Measurements from ENCODE around the gene MIB2.

Gene MIB2

GRCh38 chr1:1621173-1622009, 6.1 kb downstream of the MIB2 start:
- TF ChIP-seq POLR2AphosphoS5 (IDR thresholded peaks at IDR 0.05; ENCODE audit: borderline replicate concordance, low read depth, low read length), result no peak
- TF ChIP-seq EZH2 (IDR thresholded peaks at IDR 0.05), result no peak
- TF ChIP-seq FOXP2 (optimal IDR thresholded peaks at IDR 0.05; ENCODE audit: control extremely low read depth, extremely low read length, insufficient read depth), result no peak
- no peak overlapping the region for H3K27ac ChIP-seq

GRCh38 chr1:1622010-1622787, 6.9 kb downstream of the MIB2 start:
- Histone ChIP-seq H3K9ac (ENCODE audit: insufficient read length) (no peak overlapping the region), H3K9me3 (ENCODE audit: low read depth, low read length) (no peaks in the 10 kb centered on the region)
- DNase-seq (ENCODE audit: low read depth, low spot score), result no peak

More at GRCh38 chr1:1621173-1622009, 6.1 kb downstream of the MIB2 start:
- H3K9ac ChIP-seq (ENCODE audit: insufficient read length), result no peak overlapping the region
- no peak for DNase-seq (ENCODE audit: low read depth, low spot score)
- H3K4me3 ChIP-seq, result no peak overlapping the region
- H3K36me3 ChIP-seq (ENCODE audit: insufficient read depth, low read length), result no peaks in the 10 kb centered on the region
- no peaks in the 10 kb centered on the region for H3K9me3 ChIP-seq (ENCODE audit: low read depth, low read length)

DNA sequence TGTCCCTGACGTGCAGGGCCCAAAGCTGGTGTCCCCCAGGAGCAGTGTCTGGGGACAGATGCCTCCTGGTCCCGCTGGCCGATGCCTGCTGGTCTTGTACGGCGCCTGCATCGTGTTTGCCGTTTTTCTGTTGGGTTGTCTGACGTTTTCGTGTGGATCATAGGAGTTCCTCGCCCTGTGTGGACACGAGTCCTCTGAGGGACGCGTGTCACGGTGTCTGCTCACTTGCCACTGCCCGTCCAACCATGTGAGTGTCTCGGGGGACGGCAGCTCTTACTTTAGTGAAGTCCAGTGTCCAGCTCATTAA, 7.4 kb downstream of the MIB2 start:
- TF ChIP-seq EZH2 (IDR thresholded peaks at IDR 0.05) (no peak), FOXP2 (optimal IDR thresholded peaks at IDR 0.05; ENCODE audit: control extremely low read depth, extremely low read length, insufficient read depth) (no peak), POLR2AphosphoS5 (IDR thresholded peaks at IDR 0.05; ENCODE audit: borderline replicate concordance, low read depth, low read length) (no peak)
- Histone ChIP-seq H3K9me3 (ENCODE audit: low read depth, low read length) (no peaks in the 10 kb centered on the region), H3K27ac (no peak overlapping the region), H3K36me3 (ENCODE audit: insufficient read depth, low read length) (no peaks in the 10 kb centered on the region), H3K9ac (ENCODE audit: insufficient read length) (no peak overlapping the region), H3K4me3 (no peak overlapping the region)
- no peak for DNase-seq (ENCODE audit: low read depth, low spot score)

More at GRCh38 chr1:1622010-1622787, 6.9 kb downstream of the MIB2 start:
- TF ChIP-seq EZH2 (IDR thresholded peaks at IDR 0.05) (no peak), POLR2AphosphoS5 (IDR thresholded peaks at IDR 0.05; ENCODE audit: borderline replicate concordance, low read depth, low read length) (no peak), FOXP2 (optimal IDR thresholded peaks at IDR 0.05; ENCODE audit: control extremely low read depth, extremely low read length, insufficient read depth) (no peak)
- Histone ChIP-seq H3K27ac (no peak overlapping the region), H3K4me3 (no peak overlapping the region), H3K36me3 (ENCODE audit: insufficient read depth, low read length) (no peaks in the 10 kb centered on the region)

DNA sequence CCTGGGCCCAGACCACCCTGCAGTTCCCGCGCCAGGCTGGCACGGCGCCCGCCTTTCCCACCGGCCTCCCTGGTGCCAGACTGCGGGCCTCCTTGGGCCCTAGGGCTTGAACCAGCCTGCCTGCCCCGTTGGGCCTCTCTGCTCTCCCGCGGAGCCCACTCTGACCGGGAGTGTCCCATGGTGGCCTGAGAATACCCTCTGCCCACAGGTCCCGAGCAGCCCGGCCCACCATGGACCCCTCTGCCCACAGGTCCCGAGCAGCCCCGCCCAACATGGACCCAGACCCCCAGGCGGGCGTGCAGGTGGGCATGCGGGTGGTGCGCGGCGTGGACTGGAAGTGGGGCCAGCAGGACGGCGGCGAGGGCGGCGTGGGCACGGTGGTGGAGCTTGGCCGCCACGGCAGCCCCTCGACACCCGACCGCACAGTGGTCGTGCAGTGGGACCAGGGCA, 7.9 kb downstream of the MIB2 start:
- TF ChIP-seq POLR2AphosphoS5 (IDR thresholded peaks at IDR 0.05; ENCODE audit: borderline replicate concordance, low read depth, low read length) (no peak), EZH2 (IDR thresholded peaks at IDR 0.05) (no peak), FOXP2 (optimal IDR thresholded peaks at IDR 0.05; ENCODE audit: control extremely low read depth, extremely low read length, insufficient read depth) (no peak)

DNA sequence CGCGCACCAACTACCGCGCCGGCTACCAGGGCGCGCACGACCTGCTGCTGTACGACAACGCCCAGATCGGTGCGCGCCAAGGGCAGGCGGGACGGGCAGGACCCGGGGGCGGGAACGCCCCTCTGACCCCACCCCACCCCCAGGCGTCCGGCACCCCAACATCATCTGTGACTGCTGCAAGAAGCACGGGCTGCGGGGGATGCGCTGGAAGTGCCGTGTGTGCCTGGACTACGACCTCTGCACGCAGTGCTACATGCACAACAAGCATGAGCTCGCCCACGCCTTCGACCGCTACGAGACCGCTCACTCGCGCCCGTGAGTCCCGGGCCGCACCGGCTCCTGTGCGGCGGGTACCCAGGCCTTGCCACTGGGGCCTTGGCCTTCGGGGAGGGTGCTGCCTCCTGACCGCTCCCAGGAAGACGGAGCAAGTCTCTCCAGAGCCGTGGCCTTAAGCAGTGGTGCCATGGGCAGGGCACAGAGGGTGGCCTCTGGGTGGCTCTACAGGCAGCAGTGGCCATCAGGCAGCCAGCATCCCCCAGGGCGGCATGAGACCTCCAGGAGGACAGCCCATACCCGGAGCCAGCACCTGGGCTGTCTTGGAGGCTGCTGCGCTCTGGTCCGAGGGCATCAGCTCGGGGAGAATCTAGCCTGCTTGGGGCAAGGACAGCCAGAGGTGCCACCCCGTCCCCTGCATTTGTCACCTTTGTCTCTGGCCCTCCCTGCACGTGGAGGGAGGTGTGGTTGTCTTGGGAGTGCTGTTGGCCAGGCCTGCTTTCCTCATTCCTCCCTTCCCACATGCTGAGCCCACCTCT, 8.5 kb downstream of the MIB2 start:
- no peaks in the 10 kb centered on the region for H3K9me3 ChIP-seq (ENCODE audit: low read depth, low read length)
- no peak for DNase-seq (ENCODE audit: low read depth, low spot score)
- H3K9ac ChIP-seq (ENCODE audit: insufficient read length), result no peak overlapping the region
- no peak overlapping the region for H3K4me3 ChIP-seq
- no peak overlapping the region for H3K27ac ChIP-seq
- TF ChIP-seq FOXP2 (optimal IDR thresholded peaks at IDR 0.05; ENCODE audit: control extremely low read depth, extremely low read length, insufficient read depth) (no peak), EZH2 (IDR thresholded peaks at IDR 0.05) (no peak), POLR2AphosphoS5 (IDR thresholded peaks at IDR 0.05; ENCODE audit: borderline replicate concordance, low read depth, low read length) (no peak)
- H3K36me3 ChIP-seq (ENCODE audit: insufficient read depth, low read length), result no peaks in the 10 kb centered on the region

More for the DNA sequence above, 7.9 kb downstream of the MIB2 start:
- H3K36me3 ChIP-seq (ENCODE audit: insufficient read depth, low read length), result no peaks in the 10 kb centered on the region
- no peak overlapping the region for H3K9ac ChIP-seq (ENCODE audit: insufficient read length)
- no peak overlapping the region for H3K4me3 ChIP-seq
- H3K9me3 ChIP-seq (ENCODE audit: low read depth, low read length), result no peaks in the 10 kb centered on the region
- no peak for DNase-seq (ENCODE audit: low read depth, low spot score)
- no peak overlapping the region for H3K27ac ChIP-seq

DNA sequence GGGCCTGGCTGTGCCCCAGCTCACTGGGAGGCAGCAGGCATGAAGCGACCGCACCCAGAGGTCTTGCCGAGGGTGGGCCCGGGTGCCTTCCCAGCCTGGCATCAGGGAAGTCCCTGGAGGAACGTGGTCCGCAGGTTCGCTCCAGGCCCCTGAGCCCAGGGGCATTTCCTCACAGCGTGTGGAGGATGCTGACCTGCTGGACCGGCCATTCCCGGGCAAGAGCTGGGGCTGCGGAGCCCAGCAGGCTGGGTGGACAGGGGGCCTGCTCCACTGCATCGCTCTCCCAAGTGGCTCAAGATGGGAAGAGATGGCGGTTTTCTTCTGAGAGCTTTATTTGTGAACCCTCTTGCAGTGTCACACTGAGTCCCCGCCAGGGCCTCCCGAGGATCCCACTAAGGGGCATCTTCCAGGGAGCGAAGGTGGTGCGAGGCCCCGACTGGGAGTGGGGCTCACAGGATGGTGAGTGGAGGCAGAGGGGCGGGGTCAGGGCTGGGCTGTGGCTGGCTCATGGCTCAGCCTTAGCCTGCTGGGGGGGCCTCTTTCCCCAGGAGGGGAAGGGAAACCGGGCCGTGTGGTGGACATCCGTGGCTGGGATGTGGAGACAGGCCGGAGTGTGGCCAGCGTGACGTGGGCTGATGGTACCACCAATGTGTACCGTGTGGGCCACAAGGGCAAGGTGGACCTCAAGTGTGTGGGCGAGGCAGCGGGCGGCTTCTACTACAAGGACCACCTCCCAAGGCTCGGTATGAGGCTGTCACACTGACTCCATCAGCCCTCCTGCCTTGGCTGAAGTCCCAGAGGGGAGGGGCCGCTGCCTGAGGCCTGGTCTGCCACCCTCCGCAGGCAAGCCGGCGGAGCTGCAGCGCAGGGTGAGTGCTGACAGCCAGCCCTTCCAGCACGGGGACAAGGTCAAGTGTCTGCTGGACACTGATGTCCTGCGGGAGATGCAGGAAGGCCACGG, 9.4 kb downstream of the MIB2 start:
- Histone ChIP-seq H3K27ac (no peak overlapping the region), H3K9ac (ENCODE audit: insufficient read length) (no peak overlapping the region)
- no peak for DNase-seq (ENCODE audit: low read depth, low spot score)

GRCh38 chr1:1625404-1625775, 10.1 kb downstream of the MIB2 start:
- H3K27ac ChIP-seq, result no peak overlapping the region
- no peaks in the 10 kb centered on the region for H3K9me3 ChIP-seq (ENCODE audit: low read depth, low read length)
- H3K9ac ChIP-seq (ENCODE audit: insufficient read length), result no peak overlapping the region
- no peaks in the 10 kb centered on the region for H3K36me3 ChIP-seq (ENCODE audit: insufficient read depth, low read length)
- no peak overlapping the region for H3K4me3 ChIP-seq
- no peak for DNase-seq (ENCODE audit: low read depth, low spot score)
- TF ChIP-seq FOXP2 (optimal IDR thresholded peaks at IDR 0.05; ENCODE audit: control extremely low read depth, extremely low read length, insufficient read depth), result no peak
- no peak for TF ChIP-seq EZH2 (IDR thresholded peaks at IDR 0.05)
- no peak for TF ChIP-seq POLR2AphosphoS5 (IDR thresholded peaks at IDR 0.05; ENCODE audit: borderline replicate concordance, low read depth, low read length)

More for the DNA sequence above, 9.4 kb downstream of the MIB2 start:
- no peaks in the 10 kb centered on the region for H3K36me3 ChIP-seq (ENCODE audit: insufficient read depth, low read length)
- TF ChIP-seq FOXP2 (optimal IDR thresholded peaks at IDR 0.05; ENCODE audit: control extremely low read depth, extremely low read length, insufficient read depth) (no peak), POLR2AphosphoS5 (IDR thresholded peaks at IDR 0.05; ENCODE audit: borderline replicate concordance, low read depth, low read length) (no peak), EZH2 (IDR thresholded peaks at IDR 0.05) (no peak)
- no peaks in the 10 kb centered on the region for H3K9me3 ChIP-seq (ENCODE audit: low read depth, low read length)
- no peak overlapping the region for H3K4me3 ChIP-seq
